Cardiac septum (tissue), 1 donor: Measurements from ENCODE around the gene POLD2. TPM values are rescaled to one million over a fixed set of nuclear protein-coding genes. Genes with fewer than 3 reads are reported as not detected.

Source experiments
- DNase-seq: peaks from one replicate; pipeline ENCODE4 v3.0.0-alpha.2; 2020; ENCODE audit warnings: low spot score
- intact Hi-C: fragments of 100-400 bp; cut with DNase I; formaldehyde crosslinking; loops from one replicate; pipeline ENCODE4 v1.14.0; 2022
- microRNA-seq: library from miRNA; unstranded; fragments of <30 nt; microRNA quantifications from one replicate; pipeline ENCODE4 v1.2.0, GENCODE V29; 2020
- total RNA-seq: library from RNA; stranded (reverse); fragmentation: NEBNext Ultra II Directional; extraction: Animal tissue kit (Norgen Biotek cat#: 25700); gene quantifications from one replicate; pipeline ENCODE4 v1.2.1, GENCODE V29; 2021
- donor health status: DM: no; HTN: no; CAD: no.

POLD2 gene
- total RNA-seq, 1 donor from 2014 or later = 88.1 TPM

GRCh38 chr7:44075296-44076075 lies 47.9 kb downstream of the POLD2 start:
- intact Hi-C loops = loop anchor here (2.0 kb wide), 1 partner anchor 47 kb away; the partner anchor contains the start of gene POLD2
- no peak for DNase-seq

GRCh38 chr7:44074349-44074695 lies 49.0 kb downstream of the POLD2 start:
- intact Hi-C loops = no loop called here
- no peak for DNase-seq

GRCh38 chr7:44073664-44074348 lies 49.5 kb downstream of the POLD2 start:
- peak; percentile 96 for DNase-seq
- intact Hi-C loops = no loop called here

- intact Hi-C loops = no loop called here
- DNase-seq = peak; percentile 92
Observed at GRCh38 chr7:44072364-44073231, 50.8 kb downstream of the POLD2 start.

GRCh38 chr7:44071726-44072363 lies 51.5 kb downstream of the POLD2 start:
- DNase-seq = no peak
- intact Hi-C loops = no loop called here

- intact Hi-C loops = no loop called here
- DNase-seq = no peak
Observed at GRCh38 chr7:44068054-44068453, 55.3 kb downstream of the POLD2 start.

GRCh38 chr7:44067064-44067951 lies 56.0 kb downstream of the POLD2 start:
- DNase-seq = peak; percentile 67
- intact Hi-C loops = no loop called here

- DNase-seq = peak; percentile 69
- intact Hi-C loops = no loop called here
Observed at GRCh38 chr7:44066494-44067063, 56.8 kb downstream of the POLD2 start.

GRCh38 chr7:44066111-44066460 lies 57.3 kb downstream of the POLD2 start:
- intact Hi-C loops = no loop called here
- DNase-seq = no peak

- peak; percentile 92 for DNase-seq
- intact Hi-C loops = no loop called here
Observed at GRCh38 chr7:44065431-44066110, 57.8 kb downstream of the POLD2 start, which contains the start of gene PGAM2. PGAM2 (minus strand) TSS chr7:44065567; CDS start chr7:44065529, 38 bp downstream.

GRCh38 chr7:44064791-44065430 lies 58.4 kb downstream of the POLD2 start:
- intact Hi-C loops = no loop called here
- peak; percentile 71 for DNase-seq

Small RNA genes within 50 kb of the gene (microRNA-seq; reads per million reads assigned to microRNA genes)
- gene MIR6838 = not detected

Other genes starting within 250 kb of the POLD2 start
- 40.0 TPM for gene URGCP, start 217.0 kb downstream of the POLD2 start, total RNA-seq
- gene UBE2D4, start 197.1 kb downstream of the POLD2 start, total RNA-seq = 34.9 TPM
- 0.13 TPM for gene SPDYE1, start 125.7 kb downstream of the POLD2 start, total RNA-seq
- gene DBNL, start 78.8 kb downstream of the POLD2 start, total RNA-seq = 48.9 TPM
- gene PGAM2, start 58.0 kb downstream of the POLD2 start, total RNA-seq = 322 TPM
- 13.9 TPM for gene POLM, start 41.0 kb downstream of the POLD2 start, total RNA-seq
- gene AEBP1, start 19.2 kb downstream of the POLD2 start, total RNA-seq = 93.1 TPM
- 2,493 TPM for gene MYL7, start 17.8 kb upstream of the POLD2 start, total RNA-seq
- gene GCK, start 65.9 kb upstream of the POLD2 start, total RNA-seq = 3.7 TPM
- 56.1 TPM for gene YKT6, start 77.4 kb upstream of the POLD2 start, total RNA-seq
- 149 TPM for gene CAMK2B, start 202.0 kb upstream of the POLD2 start, total RNA-seq